HG03469 (cell line): ENCODE results near the gene WDR20.

Experiments
- ATAC-seq: cut with Tn5 transposase; IDR thresholded peaks from one replicate; pipeline ENCODE4 v1.9.1; 2021; ENCODE audit warnings: mild to moderate bottlenecking, moderate library complexity, moderate number of reproducible peaks; ENCODE audit not compliant: unreplicated experiment

Gene WDR20

GRCh38 chr14:102195446-102195845, 55.7 kb downstream of the WDR20 start:
- ATAC-seq: no peak

- ATAC-seq: no peak
These were observed 56.6 kb downstream of the WDR20 start for GRCh38 chr14:102196039-102196901.

DNA sequence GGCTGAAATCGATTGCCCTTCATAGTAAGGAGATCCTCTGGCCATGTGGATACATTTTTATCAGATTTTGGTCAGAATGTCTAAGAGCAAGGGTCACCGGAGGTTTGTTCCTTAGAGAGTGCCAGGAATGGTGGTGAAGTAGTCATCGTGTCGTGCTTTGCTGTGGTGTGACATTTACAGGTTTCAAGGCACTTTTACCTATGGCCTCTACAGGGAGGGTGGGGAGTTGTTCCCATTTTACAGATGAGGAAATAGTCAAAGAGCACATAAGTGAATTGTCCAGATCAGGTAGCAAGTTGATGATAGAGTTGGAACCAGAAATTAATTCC, 57.2 kb downstream of the WDR20 start:
- ATAC-seq: no peak

DNA sequence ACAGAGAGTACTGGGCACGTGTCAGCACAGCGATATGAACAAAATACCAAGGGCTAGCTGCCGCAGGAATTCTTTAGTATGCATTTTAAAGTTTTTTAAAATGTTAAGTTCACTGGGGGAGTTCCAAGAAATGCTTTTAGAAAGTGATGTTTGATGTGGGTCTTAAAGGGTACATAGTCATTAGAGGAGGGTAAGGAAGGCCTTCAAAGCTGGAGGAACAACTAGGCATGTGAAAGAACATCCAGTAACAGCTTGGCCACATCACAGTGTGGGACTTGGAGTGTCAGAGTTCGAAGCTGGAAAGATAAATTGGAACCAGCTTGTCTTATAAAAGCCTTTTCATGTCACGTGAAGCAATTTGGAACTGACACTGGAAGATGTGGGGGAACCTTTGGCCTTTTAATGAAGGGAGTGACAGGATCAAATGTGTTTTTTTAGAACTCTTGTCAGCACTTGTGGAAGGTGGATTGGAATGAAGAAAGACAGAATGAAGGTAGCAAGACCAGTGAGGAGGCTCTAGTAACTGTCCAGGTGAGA, 57.7 kb downstream of the WDR20 start:
- no peak for ATAC-seq

- no peak for ATAC-seq
These were observed 61.1 kb downstream of the WDR20 start for GRCh38 chr14:102200690-102201352.

DNA sequence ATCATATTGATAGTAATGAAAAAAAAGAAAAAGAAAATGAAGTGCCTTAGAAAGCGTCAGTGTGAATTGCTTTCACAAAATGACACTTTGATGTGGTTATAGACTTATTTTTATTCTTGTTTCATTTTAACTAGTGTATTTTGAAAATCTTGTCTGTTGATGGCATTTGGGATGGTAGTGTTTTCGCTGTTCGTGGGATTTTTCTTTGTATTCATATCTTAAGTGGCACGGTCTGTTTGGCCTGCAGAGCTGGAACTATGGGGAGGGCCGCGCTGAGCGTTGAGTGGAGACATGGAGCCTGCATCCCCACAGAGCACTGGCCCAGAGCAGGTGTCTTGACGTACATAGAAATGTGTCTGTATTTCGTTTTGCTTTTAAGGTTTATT, 61.6 kb downstream of the WDR20 start:
- no peak for ATAC-seq

DNA sequence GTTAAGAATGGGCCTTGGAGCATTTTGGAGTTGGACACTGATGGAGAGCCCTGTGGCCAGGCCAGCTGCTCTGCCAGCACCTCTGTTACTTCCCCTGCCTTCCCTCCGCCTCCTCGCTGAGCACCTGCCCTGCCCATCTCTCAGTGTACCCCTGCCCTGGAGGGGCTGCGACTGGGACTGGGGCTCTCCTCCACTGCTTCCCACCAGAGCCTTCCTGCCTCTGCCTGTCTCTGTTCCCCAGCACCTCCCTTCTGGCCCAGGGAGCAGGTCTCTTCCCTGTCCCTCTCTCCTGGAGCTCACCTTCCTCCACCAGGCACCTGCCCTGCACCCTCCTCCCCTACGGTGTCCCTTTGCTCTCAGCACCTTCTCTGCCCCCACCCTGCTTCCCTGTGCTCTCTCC, 62.1 kb downstream of the WDR20 start:
- no peak for ATAC-seq

GRCh38 chr14:102202944-102203343, 63.2 kb downstream of the WDR20 start:
- ATAC-seq: no peak

- ATAC-seq: no peak
These were observed 63.7 kb downstream of the WDR20 start for GRCh38 chr14:102203382-102203781.

DNA sequence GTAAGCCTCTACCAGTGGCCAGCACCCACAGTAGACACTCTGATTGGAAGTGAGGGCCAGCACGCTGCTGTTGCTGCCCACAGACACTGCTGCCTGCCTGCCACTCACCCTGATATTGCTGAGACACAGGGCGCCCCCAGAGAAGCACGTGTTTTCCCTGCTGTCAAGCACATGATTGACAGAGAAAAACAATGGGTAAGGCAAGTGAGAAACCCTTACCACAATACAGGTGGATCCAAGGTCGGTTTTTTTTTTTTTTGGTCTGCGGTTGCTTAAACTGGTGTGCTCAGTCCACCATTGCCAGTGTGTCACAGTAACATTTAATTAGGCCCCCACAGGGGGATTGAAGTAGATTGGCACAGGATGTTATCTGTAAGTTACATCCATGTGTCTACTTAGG, 65.9 kb downstream of the WDR20 start:
- no peak for ATAC-seq

DNA sequence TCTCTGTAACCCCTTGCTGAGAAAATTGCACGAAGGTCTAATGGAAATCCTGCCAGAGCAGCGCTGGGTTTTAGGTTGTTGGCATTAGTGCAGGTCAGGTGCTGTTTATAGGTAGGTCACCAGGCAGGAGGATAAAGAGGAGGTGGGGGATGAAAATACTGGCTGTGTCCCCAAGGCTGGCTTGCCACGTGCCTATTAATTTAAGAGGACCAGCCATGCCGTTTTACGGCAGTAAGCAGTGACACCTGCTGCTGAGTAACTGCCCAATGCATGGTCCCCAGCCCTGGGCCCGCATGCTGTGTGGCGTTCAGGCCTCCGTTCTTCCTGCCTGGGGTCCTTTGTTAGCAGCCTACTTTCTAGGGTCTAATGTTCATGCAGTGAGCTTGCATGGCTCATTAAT, 67.2 kb downstream of the WDR20 start:
- ATAC-seq: no peak

- ATAC-seq: no peak
These were observed 68.2 kb downstream of the WDR20 start for GRCh38 chr14:102207831-102208365.

DNA sequence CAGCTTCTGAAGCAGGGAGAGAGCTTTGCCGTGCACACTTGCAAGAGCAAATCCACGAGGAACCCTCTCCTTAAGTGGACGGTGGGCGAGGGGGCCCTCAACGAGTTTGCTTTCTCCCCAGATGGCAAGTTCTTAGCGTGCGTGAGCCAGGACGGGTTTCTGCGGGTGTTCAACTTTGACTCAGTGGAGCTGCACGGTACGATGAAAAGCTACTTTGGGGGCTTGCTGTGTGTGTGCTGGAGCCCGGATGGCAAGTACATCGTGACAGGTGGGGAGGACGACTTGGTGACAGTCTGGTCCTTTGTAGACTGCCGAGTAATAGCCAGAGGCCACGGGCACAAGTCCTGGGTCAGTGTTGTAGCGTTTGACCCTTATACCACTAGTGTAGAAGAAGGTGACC, 69.0 kb downstream of the WDR20 start:
- ATAC-seq: no peak

DNA sequence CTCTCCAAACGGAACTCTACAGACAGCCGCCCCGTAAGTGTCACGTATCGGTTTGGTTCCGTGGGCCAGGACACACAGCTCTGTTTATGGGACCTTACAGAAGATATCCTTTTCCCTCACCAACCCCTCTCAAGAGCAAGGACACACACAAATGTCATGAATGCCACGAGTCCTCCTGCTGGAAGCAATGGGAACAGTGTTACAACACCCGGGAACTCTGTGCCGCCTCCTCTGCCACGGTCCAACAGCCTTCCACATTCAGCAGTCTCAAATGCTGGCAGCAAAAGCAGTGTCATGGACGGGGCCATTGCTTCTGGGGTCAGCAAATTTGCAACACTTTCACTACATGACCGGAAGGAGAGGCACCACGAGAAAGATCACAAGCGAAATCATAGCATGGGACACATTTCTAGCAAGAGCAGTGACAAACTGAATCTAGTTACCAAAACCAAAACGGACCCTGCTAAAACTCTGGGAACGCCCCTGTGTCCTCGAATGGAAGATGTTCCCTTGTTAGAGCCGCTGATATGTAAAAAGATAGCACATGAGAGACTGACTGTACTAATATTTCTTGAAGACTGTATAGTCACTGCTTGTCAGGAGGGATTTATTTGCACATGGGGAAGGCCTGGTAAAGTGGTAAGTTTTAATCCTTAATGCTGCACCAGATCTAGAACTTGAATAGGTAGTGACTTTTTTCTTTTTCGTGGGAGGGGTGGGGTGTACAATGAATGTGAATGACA, 69.7 kb downstream of the WDR20 start:
- ATAC-seq: no peak

- no peak for ATAC-seq
These were observed 70.8 kb downstream of the WDR20 start for GRCh38 chr14:102210421-102211042.

- no peak for ATAC-seq
These were observed 71.5 kb downstream of the WDR20 start for GRCh38 chr14:102211240-102211639.

DNA sequence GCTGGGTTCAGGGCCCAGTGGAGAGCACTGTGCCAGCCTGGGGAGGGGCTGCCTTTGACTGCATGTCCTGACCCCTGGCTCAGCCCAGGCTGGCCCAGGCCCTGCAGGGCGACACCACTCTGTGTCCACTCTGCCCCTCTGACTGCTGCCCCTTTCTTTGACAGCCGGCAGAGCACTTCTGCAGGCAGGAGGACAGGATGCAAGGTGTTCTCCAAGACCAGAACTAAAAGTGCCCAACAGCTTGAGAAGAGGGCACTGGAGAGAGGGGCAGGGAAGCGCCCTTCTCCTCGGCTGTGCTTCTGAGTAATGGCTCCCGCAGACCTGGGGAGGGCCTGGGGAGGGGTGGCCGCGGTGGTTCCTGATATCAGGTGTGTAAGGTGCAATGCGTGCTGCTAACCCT, 72.7 kb downstream of the WDR20 start:
- ATAC-seq: no peak

- no peak for ATAC-seq
These were observed 73.1 kb downstream of the WDR20 start for GRCh38 chr14:102212845-102213244.

DNA sequence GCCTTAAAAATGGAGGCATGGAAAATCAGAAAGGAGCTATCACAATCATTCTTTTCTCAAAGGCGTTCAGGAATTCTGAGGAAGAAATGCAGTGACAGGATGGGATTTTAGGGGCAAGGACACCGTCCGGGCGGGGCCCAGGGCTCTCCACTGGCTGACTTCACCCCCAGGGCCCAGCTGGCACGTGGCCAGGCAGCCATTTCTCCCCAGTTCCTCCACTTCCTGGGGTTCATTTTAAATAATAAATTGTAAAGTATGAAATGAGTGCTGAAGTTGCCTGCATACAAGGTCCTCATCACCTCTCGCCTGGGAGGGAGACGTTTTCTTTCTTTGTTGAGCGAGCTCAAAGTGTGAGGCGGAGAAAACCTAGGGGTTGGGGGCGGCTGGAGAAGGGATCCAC, 73.8 kb downstream of the WDR20 start:
- no peak for ATAC-seq

DNA sequence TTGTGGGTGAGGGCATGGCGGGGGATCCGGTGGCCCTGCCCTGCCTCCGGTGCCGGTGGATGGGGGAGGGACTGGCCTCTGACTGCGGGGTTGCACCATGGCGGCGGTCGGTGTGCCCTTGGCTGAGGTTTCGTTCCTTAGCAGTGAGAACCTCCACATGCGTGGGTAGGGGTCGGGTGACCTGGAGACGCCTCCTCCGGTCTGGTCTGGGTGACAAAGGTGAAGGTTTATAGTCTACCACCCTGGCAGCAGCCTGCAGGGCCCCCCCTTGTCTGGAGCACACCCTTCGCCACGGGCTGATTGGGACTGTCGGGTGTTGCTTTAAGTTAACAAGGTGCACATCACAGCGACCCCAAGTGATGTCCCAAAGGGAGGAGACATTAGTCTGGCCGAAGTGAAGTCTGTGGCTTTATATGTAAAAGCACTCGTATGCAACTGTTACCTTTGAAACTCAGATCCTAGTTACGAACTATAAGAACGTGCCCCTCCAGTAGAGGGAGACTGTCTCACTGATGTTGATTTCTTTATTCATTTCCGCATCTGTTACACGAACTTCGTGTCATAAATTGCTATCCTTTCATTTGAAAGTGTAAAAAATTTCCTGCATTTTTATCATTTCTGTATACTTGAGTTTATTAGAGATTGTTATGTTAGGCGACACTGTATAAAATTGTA, 74.4 kb downstream of the WDR20 start:
- no peak for ATAC-seq
